Renal cortex interstitium (tissue), 11 donors: Measurements from ENCODE around the gene UBE2V1. TPM values are rescaled to one million over a fixed set of nuclear protein-coding genes. Genes with fewer than 3 reads are reported as not detected.

ENCODE experiments used
- DNase-seq, 11 donors: peaks; one replicate each; pipeline ENCODE4 v3.0.0-alpha.2; 2013; ENCODE audit warnings: low read depth in 9 of 11, low spot score in 4 of 11; ENCODE audit errors: extremely low read depth in 1 of 11
- polyA plus RNA-seq, 3 donors: library from polyadenylated mRNA; unstranded; fragments of 120-200 nt; gene quantifications; one replicate each; pipeline ENCODE4 v1.2.1, GENCODE V29; 2013; ENCODE audit not compliant: insufficient read length in 3 of 3

UBE2V1 gene
- polyA plus RNA-seq, 3 donors, result 149 to 170 (median 149) TPM

GRCh38 chr20:50126662-50127061 is 13.7 kb upstream of the UBE2V1 start:
- no peak for DNase-seq

- no peak for DNase-seq
Measured at GRCh38 chr20:50125279-50125678, 12.3 kb upstream of the UBE2V1 start.

- no peak for DNase-seq
Measured at GRCh38 chr20:50124496-50124895, 11.5 kb upstream of the UBE2V1 start.

- DNase-seq, result no peak
Measured at GRCh38 chr20:50123418-50123817, 10.5 kb upstream of the UBE2V1 start.

- DNase-seq, result no peak
Measured at GRCh38 chr20:50122763-50123162, 9.8 kb upstream of the UBE2V1 start.

GRCh38 chr20:50121858-50122271 is 8.9 kb upstream of the UBE2V1 start:
- no peak for DNase-seq

GRCh38 chr20:50120935-50121693 is 8.2 kb upstream of the UBE2V1 start:
- peak in 3 of 11 donors; percentile 28 to 34 (median 29) for DNase-seq

GRCh38 chr20:50118203-50118602 is 5.3 kb upstream of the UBE2V1 start:
- no peak for DNase-seq

GRCh38 chr20:50116368-50116999 is 3.5 kb upstream of the UBE2V1 start:
- DNase-seq, result no peak

GRCh38 chr20:50115591-50116367 is 2.8 kb upstream of the UBE2V1 start:
- DNase-seq, result peak; percentile 89 to 98 (median 94)

- no peak for DNase-seq
Measured at GRCh38 chr20:50115041-50115512, 2.1 kb upstream of the UBE2V1 start.

GRCh38 chr20:50113420-50114224 is 672 bp upstream of the UBE2V1 start:
- DNase-seq, result no peak

GRCh38 chr20:50111829-50112495 is 988 bp downstream of the UBE2V1 start:
- DNase-seq, result no peak

- no peak for DNase-seq
Measured at GRCh38 chr20:50111120-50111828, 1.7 kb downstream of the UBE2V1 start.

GRCh38 chr20:50110141-50111047 is 2.6 kb downstream of the UBE2V1 start:
- no peak for DNase-seq

- no peak for DNase-seq
Measured at GRCh38 chr20:50108556-50109235, 4.3 kb downstream of the UBE2V1 start.
